ENCODE measurements around the gene YWHAB.

YWHAB gene

GRCh38 chr20:44936510-44936909, 51.0 kb downstream of the YWHAB start:
- no peak overlapping the region for H3K4me3 ChIP-seq (ENCODE audit: low read depth, low read length)
- no peak for TF ChIP-seq CTCF (IDR thresholded peaks at IDR 0.05; ENCODE audit: low read depth, low read length)
- TF ChIP-seq MYC (IDR thresholded peaks at IDR 0.05; ENCODE audit: low read depth, low read length), result no peak
- no peak for TF ChIP-seq POLR2A (IDR thresholded peaks at IDR 0.05; ENCODE audit: extremely low read depth, insufficient read length)
- no peak for TF ChIP-seq MAX (IDR thresholded peaks at IDR 0.05; ENCODE audit: low read depth, low read length)
- DNase-seq (ENCODE audit: low read depth), result no peak

GRCh38 chr20:44938637-44939036, 53.1 kb downstream of the YWHAB start:
- no peak for DNase-seq (ENCODE audit: low read depth)

GRCh38 chr20:44941120-44941691, 55.7 kb downstream of the YWHAB start:
- no peak for DNase-seq (ENCODE audit: low read depth)
- TF ChIP-seq MAX (IDR thresholded peaks at IDR 0.05; ENCODE audit: low read depth, low read length) (no peak), POLR2A (IDR thresholded peaks at IDR 0.05; ENCODE audit: extremely low read depth, insufficient read length) (no peak), CTCF (IDR thresholded peaks at IDR 0.05; ENCODE audit: low read depth, low read length) (no peak), MYC (IDR thresholded peaks at IDR 0.05; ENCODE audit: low read depth, low read length) (no peak)
- no peak overlapping the region for H3K4me3 ChIP-seq (ENCODE audit: low read depth, low read length)

More at GRCh38 chr20:44938637-44939036, 53.1 kb downstream of the YWHAB start:
- H3K4me3 ChIP-seq (ENCODE audit: low read depth, low read length), result no peak overlapping the region
- TF ChIP-seq MYC (IDR thresholded peaks at IDR 0.05; ENCODE audit: low read depth, low read length) (no peak), MAX (IDR thresholded peaks at IDR 0.05; ENCODE audit: low read depth, low read length) (no peak), CTCF (IDR thresholded peaks at IDR 0.05; ENCODE audit: low read depth, low read length) (no peak), POLR2A (IDR thresholded peaks at IDR 0.05; ENCODE audit: extremely low read depth, insufficient read length) (no peak)

- TF ChIP-seq MYC (IDR thresholded peaks at IDR 0.05; ENCODE audit: low read depth, low read length), result no peak
- TF ChIP-seq MAX (IDR thresholded peaks at IDR 0.05; ENCODE audit: low read depth, low read length), result no peak
- no peak for TF ChIP-seq POLR2A (IDR thresholded peaks at IDR 0.05; ENCODE audit: extremely low read depth, insufficient read length)
- no peak for TF ChIP-seq CTCF (IDR thresholded peaks at IDR 0.05; ENCODE audit: low read depth, low read length)
Measured at GRCh38 chr20:44942264-44942973, 56.9 kb downstream of the YWHAB start.

GRCh38 chr20:44943828-44944227, 58.3 kb downstream of the YWHAB start:
- H3K4me3 ChIP-seq (ENCODE audit: low read depth, low read length), result no peak overlapping the region
- TF ChIP-seq CTCF (IDR thresholded peaks at IDR 0.05; ENCODE audit: low read depth, low read length) (no peak), MAX (IDR thresholded peaks at IDR 0.05; ENCODE audit: low read depth, low read length) (no peak), MYC (IDR thresholded peaks at IDR 0.05; ENCODE audit: low read depth, low read length) (no peak), POLR2A (IDR thresholded peaks at IDR 0.05; ENCODE audit: extremely low read depth, insufficient read length) (no peak)
- no peak for DNase-seq (ENCODE audit: low read depth)

More at GRCh38 chr20:44942264-44942973, 56.9 kb downstream of the YWHAB start:
- DNase-seq (ENCODE audit: low read depth), result no peak
- no peak overlapping the region for H3K4me3 ChIP-seq (ENCODE audit: low read depth, low read length)
